HT-29 (cell line): Measurements from ENCODE around the gene SP6. TPM values are rescaled to one million over a fixed set of nuclear protein-coding genes. Genes with fewer than 3 reads are reported as not detected.
A peak's percentile ranks its signal among the peaks of the same experiment; 100 is the strongest.

Source experiments
- DNase-seq: peaks from one replicate; pipeline ENCODE4 v3.0.0-alpha.2; 2015; ENCODE audit warnings: low spot score
- total RNA-seq: library from RNA; depleted of rRNA; stranded (reverse); fragments of >200 nt; shearing (Covaris generic); gene quantifications from 2 replicates; pipeline ENCODE4 v1.2.3, GENCODE V29; 2014

The SP6 gene
- total RNA-seq, 1 experiment from 2014 or later, result 12.5 TPM

- DNase-seq, result no peak
These were observed 5.9 kb upstream of the SP6 start for GRCh38 chr17:47856830-47857229.

- no peak for DNase-seq
These were observed 4.8 kb upstream of the SP6 start for GRCh38 chr17:47855737-47856136.

GRCh38 chr17:47853616-47854015 is 2.7 kb upstream of the SP6 start:
- DNase-seq, result no peak

- DNase-seq, result no peak
These were observed 1.4 kb upstream of the SP6 start for GRCh38 chr17:47852113-47852949.

- no peak for DNase-seq
These were observed 775 bp upstream of the SP6 start for GRCh38 chr17:47851764-47852112.

- DNase-seq, result peak; percentile 48
These were observed 631 bp downstream of the SP6 start for GRCh38 chr17:47850373-47850691.

- DNase-seq, result no peak
These were observed 2.8 kb downstream of the SP6 start for GRCh38 chr17:47848198-47848513.

- DNase-seq, result no peak
These were observed 3.4 kb downstream of the SP6 start for GRCh38 chr17:47847341-47848197.

- DNase-seq, result no peak
These were observed 4.1 kb downstream of the SP6 start for GRCh38 chr17:47846716-47847340.

GRCh38 chr17:47845716-47846075 is 5.3 kb downstream of the SP6 start:
- no peak for DNase-seq

GRCh38 chr17:47844814-47845715 is 5.9 kb downstream of the SP6 start:
- DNase-seq, result peak; percentile 32

GRCh38 chr17:47844227-47844626 is 6.7 kb downstream of the SP6 start:
- DNase-seq, result peak; percentile 49

GRCh38 chr17:47843391-47843730 is 7.6 kb downstream of the SP6 start:
- DNase-seq, result no peak

GRCh38 chr17:47841488-47842291 is 9.3 kb downstream of the SP6 start:
- no peak for DNase-seq

- peak; percentile 92 for DNase-seq
These were observed 10.0 kb downstream of the SP6 start, which contains the start of gene SCRN2 for GRCh38 chr17:47840742-47841487. Gene SCRN2 (minus strand): TSS chr17:47841273. CDS start chr17:47840843, 430 bp downstream.

GRCh38 chr17:47840001-47840741 is 10.8 kb downstream of the SP6 start:
- DNase-seq, result peak; percentile 22

- DNase-seq, result no peak
These were observed 11.9 kb downstream of the SP6 start for GRCh38 chr17:47839071-47839470.

- no peak for DNase-seq
These were observed 12.3 kb downstream of the SP6 start for GRCh38 chr17:47838636-47839035.

GRCh38 chr17:47837401-47838039 is 13.4 kb downstream of the SP6 start:
- DNase-seq, result no peak
